LoVo (cell line): ENCODE results near the gene TMEM235.

Experiments
- DNase-seq: peaks from one replicate; pipeline ENCODE4 v3.0.0-alpha.2; 2016; ENCODE audit warnings: low spot score

Gene TMEM235

DNA sequence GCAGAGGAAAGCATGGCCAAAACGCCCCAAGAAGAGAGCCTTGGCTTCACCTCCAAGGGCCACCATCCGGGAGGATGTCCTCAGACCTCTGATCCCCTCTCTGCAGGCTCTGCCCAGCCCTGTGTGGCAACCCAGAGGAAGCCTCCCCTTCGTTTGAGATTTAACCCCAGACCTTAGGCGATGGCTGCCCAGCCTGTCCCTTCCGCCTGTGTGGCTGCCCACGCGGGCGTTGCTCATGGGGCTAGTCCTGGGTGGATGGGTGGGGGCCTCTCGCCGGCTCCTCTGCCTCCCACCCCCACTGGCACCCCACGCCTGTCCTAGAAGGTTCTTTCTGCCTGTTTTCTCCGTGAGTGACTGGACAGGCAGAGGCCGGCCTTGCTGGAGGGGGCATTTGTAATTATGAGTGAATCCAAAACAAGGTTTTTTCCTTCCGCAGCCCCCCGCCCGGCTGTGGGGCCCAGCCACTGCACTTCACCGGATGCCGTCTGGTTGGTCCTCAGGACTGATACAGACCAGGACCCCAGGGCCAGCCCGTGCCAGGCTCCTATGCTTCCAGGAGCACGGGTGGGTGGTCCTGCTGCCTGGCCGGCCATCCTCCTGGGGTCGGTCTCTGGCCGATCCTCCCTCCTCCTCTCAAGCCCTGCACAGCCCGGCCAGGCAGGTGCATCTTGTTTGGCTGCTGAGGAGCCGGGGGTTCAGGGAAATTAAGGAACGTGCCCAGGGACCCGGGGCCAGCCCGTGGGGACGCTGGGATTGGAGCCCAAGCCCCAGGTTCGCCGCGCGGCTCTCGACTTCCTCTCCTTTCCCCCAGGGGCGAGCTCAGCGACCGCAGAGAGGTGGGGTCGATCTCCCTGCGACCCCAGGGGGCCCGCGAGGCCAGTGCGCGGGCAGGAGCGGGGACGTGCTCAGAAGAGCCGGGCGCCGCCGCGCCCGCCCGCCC is at the start of gene TMEM235:
TSS of gene TMEM235 (plus strand) at position 636 of the 940 bp plus-strand sequence. CDS start 393 bp downstream, outside the sequence.
- DNase-seq: no peak

DNA sequence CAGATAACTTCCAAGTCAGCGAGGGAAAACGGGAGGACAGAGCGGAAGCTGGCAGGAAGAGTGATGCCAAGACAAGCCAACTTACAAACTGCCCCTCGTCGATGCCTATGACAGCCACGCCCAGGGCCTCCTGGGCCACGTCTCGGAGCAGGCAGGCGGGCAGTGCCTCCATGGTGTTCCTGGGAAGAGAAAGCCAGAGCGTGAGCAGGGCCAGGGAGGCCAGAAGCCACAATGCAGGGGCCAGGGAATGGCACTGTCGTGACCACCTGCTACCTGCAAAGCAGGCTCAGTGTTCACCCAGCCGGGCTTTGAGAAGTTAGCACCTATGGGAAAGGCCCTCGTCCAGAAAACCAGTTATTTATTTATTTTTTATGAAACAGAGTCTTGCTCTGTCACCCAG is 48.9 kb upstream of the TMEM235 start:
- DNase-seq: no peak

DNA sequence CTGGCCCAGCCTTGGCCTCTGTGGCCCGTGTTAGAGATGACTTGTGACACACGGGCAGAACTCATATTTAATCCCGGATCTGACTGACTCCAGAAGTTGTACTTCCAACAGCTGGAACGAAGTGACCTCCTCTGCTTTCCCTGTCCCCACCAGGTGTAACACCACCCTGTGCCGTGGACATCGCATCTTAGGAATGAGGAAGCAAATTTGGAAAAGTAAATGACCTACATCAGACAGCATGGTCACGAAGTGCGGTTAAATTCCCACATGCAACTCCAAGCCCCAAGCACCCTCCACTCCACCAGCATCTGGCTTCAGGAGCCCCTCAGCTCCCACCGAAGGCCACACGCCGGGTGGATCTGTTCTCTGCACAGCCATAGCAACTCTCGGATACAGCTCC is 47.5 kb upstream of the TMEM235 start:
- DNase-seq: no peak

DNA sequence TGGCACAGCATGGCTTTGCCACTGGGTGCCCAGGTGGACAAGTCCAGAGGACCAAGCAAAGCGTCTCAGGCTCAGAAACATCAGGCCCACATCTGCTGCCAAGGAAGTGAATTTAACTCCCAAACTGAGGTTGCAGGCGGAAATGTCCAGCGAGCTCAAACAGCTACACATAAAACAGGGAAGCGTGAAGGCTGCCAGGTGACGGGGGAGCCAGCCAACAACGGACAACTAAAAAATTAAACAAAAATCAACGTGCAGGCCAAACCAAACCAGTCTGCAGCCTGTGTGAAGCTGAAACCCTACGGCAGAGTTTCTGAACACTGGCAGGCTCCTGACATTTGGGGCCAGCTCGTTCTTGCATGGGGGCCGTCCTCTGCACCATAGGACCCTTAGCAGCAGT is 47.1 kb upstream of the TMEM235 start:
- DNase-seq: no peak

DNA sequence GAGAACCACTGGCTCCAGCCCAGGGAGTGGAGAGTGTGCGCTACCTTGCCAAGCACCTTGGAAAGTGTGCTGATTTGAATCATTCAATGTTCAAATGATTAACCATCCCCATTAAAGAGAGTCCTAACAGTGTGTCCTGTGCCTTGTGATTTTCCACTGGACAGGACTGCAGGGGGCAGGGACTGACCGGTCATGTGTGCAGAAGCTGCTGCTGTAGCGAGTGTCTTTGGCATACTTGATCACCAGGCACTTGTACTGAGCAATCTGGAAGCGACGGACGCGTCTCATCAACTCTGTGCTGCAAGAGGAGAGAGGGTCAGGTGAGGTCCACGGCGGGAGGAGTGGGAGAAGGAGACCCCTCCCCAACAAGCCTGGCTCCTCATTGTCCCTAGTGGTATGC is 46.6 kb upstream of the TMEM235 start:
- DNase-seq: no peak

DNA sequence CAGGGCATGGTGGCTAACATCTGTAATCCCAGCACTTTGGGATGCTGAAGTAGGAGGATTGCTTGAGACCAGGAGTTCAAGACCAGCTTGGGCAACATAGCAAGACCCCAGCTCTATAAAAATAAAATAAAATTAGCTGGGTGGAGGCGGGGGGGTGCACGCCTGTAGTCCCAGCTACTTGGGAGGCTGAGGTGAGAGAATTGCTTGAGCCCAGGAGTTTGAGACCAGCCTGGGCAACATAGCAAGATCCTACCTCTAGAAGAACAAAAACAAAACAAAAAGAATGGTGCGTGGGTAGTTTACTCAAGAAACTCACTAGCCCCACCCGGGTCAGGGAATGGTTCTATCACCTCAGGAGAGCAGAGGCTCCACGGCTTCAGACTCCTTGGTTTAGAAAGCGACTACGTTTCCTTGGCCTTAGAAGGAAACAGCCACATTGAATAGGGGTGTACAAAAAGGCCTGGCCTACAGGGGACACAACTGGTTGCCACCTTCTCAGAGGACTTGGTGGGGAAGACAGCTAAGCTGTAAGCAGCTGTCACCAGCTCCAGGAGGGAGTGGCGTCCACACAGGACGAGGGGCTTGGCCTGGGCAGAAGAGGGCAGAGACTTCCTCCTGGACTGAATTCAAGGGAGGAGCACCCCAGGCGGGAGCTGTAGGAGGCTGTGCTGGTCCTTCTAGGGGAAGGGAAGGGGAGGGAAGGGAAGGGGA is 45.3 kb upstream of the TMEM235 start:
- peak; percentile 56 for DNase-seq

DNA sequence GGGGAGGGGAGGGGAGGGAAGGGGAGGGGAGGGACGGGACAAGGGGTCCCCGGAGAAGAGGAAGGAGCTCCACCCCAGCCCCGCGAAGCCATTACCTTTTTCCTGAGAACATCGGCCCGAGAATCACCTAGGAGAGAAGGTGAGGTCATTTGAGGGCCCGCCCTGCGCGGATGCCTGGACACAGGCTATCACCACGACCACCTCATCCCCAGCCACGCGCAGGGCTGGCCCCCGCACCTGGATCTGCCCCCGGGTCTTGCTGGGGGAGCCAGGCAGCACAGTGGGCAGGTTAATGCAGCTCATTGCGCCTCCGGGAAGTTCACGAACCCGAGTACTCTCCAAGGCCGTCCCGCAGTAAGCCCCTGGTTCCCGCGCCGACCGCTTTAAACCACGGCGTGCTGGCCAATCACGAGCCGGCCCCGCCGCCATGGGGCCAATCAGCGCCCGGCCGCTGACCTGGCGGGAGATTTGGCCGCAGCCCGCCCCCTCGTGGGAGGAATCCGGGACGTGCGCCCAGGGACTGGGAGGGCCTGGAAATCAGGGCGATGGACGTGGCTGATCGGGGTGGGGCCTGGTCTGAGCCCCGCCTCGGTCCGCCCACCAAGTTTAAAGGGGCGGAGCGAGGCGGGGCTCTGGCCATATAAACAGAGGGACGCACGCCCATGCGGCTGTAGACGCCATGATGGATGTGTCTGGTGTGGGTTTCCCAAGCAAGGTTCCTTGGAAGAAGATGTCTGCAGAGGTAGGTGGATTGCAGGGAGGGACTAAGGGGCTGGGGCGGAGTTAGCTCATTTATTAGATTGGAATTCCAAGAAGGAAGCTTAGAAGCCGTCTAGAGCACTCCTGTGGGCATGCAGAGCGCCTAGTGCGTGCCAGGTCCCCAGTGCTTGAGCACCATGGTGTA is 44.5 kb upstream of the TMEM235 start, which contains the start of the genes AFMID and TK1:
TSS of gene AFMID (plus strand) at position 671 of the 904 bp plus-strand sequence. CDS start at position 680, 9 bp downstream.
TSS of gene TK1 (minus strand) at position 361 of the 904 bp plus-strand sequence. CDS start at position 303, 58 bp downstream.
- DNase-seq: peak; percentile 99

DNA sequence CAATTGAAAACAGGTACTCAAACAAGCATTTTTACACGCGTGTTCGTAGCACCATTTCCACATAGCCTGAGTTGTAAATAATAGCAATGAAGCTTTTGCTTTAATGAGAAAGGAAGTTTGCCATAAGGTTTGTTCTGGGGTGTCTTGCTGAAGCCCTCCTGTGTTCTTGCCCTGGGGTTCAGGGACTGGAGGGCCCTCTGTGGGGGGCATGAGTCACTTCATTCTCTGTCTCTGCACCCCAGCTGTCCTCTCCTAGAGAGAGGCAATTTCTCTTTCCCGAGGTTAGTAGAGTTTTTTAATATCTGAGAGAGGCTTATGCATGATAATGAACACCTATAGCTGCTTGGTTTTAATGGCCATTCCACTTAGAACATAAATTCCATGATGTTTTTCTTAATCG is 34.7 kb upstream of the TMEM235 start:
- no peak for DNase-seq

DNA sequence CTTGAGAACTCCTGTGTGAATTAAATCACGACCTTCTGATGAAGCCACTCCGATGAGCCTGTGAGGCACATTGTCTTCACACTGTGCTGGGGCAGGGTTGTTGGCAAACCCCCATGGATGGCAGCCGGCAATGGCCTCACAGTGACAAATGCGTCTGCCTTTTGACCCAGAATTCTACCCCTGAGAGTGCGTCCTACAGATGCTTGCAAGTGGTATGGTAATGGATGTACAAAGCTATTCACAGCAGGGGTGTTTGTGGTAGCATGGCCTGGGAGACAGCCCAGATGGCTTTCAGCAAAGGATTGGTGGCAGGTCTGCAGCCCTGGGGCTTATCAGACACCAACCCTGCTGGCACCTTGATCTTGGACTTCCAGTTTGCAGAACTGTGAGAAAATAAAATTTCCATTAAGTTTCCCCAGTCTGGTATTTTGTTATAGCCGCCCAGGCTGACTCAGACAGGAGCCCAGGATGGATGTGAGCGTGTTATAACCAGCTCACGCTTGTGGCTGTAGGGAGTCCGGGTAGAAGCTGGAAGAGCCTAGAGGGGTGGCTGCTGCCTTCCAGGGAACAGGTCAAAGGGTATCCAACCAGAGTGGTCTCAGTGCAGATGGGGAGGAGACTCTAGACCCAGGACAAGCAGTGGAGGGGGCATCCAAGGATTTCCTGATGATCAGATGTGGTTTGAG is 34.1 kb upstream of the TMEM235 start:
- no peak for DNase-seq

DNA sequence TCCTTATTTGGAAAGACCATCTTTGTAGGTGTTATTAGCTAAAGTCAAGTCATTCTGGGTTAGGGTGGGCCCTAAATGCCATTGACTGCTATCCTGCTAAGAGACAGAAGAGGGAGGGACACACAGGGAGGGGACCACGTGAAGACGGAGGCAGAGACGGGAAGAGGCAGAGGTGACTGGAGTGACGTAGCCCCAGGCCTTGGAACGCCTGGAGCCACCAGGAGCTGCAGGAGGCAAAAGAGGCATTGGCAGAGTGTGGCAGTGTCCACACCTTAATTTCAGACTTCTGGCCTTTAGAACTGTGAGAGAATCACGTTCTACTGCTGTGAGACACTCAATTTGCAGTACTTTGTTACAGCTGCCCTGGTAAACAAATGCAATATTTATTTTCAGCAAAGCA is 31.0 kb upstream of the TMEM235 start:
- no peak for DNase-seq

DNA sequence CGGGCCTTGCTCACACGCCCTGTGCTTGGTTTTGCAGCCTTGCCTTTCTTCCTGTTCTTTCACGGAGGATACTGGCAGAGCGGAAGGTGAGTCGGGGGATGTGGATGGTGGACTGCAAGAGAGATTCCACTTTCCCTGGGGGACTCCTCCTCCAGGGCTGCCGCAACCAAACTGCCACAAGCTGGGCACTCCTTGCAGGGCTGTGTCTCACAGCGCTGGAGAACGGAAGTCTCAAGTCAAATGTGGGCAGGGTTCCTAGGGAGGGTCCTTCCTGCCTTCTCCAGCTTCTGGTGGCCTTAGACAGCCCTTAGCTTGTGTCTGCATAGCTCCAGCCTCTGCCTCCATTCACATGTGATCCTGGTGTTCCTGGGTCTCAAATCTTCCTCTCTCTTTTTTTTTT is 28.8 kb upstream of the TMEM235 start:
- no peak for DNase-seq

DNA sequence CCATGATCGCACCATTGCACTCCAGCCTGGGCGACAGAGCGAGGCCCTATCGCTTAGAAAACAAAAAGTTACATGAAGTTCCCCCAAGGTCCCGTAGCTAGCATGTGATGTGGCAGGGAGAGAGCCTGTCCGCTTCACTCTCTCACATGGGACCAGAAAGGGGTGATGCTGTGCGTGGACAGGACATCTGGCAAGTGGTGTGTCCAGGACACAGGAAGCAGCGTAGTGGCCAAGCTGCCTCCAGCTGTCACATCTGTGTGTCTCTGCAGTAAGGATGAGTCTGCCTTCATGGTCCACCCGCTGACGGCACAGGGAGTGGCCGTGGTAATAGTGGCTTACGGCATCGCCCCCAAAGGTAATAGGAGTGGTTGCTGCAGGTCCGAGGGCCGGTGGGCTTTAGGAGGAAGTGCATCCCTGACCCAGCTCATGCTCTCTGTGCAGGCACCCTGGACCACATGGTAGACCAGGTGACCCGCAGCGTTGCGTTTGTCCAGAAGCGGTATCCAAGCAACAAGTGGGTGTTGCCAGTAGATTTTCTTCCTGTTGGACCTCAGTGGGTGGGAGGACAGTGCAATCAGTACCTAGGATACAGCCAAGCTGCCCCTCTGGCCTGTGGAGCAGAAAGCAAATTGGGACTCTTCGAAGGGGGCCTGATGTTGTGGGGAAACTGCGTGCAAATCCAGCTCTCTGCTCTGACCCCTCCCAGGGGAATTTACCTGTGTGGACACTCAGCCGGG is 26.9 kb upstream of the TMEM235 start:
- no peak for DNase-seq

DNA sequence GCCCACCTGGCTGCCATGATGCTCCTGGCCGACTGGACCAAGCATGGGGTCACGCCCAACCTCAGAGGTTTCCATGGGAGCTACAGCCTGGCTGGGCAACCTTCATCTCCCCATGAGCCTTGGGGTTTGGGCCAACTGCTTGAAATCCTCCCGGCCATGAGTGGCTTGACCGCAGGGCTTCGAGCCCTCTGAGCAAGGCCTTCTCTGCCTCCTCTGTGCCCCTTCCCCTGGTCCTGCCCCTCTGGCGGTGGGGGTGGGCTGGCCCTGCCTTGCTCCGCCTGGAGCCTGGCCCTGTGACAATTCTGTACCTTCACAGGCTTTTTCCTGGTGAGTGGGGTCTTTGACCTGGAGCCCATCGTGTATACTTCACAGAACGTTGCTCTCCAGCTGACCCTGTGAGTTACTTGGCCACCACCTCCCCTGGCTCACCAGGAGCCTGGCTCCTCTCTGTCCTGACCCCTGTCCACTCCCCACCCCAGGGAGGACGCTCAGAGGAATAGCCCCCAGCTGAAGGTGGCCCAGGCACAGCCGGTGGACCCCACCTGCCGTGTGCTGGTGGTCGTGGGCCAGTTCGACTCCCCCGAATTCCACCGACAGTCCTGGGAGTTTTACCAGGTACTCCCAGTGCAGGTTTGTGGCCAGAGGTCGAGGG is 26.2 kb upstream of the TMEM235 start:
- no peak for DNase-seq

DNA sequence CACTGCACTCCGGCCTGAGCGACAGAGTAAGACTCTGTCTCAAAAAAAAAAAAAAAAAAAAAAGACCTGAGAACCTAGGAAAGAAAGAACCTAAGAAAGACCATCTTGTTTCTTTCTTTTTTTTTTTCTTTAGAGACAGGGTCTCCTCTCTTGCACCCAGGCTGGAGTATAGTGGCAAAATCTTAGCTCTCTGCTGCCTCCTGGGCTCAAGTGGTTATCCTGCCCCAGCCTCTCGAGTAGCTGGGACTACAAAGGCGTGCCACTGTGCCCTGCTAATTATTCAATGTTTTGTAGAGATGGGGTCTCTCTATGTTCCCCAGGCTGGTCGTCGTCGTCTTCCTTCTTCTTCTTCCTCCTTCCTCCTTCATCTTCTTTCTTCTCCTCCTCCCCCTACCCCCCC is 25.1 kb upstream of the TMEM235 start:
- DNase-seq: no peak

DNA sequence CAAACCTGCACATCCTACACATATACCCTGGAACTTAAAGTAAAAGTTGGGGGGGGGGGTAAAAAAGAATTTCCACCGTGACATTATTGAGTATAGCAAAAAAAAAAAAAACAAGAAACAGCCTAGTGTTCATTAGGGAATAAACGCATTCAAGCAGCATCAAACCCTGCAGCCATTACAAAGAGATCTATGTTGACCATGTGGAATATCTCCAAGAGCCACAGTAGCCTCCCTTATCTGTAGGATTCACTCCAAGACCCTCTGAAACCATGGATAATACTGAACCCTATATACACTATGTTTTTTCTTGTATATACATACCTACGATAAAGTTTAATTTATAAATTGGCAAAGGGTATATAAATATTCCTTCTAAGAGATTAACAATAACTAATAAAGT is 22.9 kb upstream of the TMEM235 start:
- DNase-seq: no peak

DNA sequence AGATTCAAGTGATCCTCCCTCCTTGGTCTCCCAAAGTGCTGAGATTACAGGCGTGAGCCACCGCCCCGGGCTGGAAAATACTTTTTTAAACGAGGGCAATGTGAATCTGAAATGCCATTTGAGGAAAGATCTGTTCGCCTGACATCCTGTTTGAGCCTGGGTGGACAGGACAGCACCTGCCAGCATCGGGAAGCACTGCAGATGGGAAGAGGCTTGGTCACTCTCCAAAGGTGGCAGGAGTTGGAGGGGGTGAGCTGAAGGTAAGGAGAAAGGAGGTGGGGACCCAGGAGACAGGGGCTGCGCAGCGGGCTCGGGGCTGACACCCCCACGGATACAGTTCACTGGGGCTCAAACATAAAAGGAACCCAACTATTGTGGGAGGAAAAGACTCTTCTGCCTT is 21.3 kb upstream of the TMEM235 start:
- no peak for DNase-seq

DNA sequence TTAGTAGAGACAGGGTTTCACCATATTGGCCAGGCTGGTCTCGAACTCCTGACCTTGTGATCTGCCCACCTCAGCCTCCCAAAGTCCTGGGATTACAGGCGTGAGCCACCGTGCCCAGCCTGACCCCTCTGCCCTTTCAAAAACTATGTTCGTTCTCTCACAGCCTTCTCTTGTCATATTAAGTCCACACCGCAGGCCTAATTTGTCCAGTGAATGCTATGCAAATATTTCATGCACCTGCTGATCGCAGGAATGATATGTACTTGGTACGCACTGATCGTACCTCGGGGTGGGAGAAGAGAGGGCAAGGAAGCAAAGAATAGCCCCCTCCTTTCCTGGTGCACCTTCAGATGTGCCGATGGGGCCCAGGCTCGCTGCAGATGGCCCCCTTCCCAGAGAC is 20.4 kb upstream of the TMEM235 start:
- no peak for DNase-seq

DNA sequence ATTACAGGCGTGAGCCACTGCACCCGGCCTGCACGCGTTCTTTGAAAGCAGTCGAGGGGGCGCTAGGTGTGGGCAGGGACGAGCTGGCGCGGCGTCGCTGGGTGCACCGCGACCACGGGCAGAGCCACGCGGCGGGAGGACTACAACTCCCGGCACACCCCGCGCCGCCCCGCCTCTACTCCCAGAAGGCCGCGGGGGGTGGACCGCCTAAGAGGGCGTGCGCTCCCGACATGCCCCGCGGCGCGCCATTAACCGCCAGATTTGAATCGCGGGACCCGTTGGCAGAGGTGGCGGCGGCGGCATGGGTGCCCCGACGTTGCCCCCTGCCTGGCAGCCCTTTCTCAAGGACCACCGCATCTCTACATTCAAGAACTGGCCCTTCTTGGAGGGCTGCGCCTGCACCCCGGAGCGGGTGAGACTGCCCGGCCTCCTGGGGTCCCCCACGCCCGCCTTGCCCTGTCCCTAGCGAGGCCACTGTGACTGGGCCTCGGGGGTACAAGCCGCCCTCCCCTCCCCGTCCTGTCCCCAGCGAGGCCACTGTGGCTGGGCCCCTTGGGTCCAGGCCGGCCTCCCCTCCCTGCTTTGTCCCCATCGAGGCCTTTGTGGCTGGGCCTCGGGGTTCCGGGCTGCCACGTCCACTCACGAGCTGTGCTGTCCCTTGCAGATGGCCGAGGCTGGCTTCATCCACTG is 17.3 kb upstream of the TMEM235 start, which contains the start of gene BIRC5:
TSS of gene BIRC5 (plus strand) at position 238 of the 690 bp plus-strand sequence. CDS start at position 302, 64 bp downstream.
- DNase-seq: peak; percentile 91

DNA sequence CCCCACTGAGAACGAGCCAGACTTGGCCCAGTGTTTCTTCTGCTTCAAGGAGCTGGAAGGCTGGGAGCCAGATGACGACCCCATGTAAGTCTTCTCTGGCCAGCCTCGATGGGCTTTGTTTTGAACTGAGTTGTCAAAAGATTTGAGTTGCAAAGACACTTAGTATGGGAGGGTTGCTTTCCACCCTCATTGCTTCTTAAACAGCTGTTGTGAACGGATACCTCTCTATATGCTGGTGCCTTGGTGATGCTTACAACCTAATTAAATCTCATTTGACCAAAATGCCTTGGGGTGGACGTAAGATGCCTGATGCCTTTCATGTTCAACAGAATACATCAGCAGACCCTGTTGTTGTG is 16.7 kb upstream of the TMEM235 start:
- no peak for DNase-seq
